ENCODE measurements around the gene USP38. TPM values are rescaled to one million over a fixed set of nuclear protein-coding genes. Genes with fewer than 3 reads are reported as not detected.

USP38 gene
- total and polyA plus RNA-seq, 2 of the 4 experiments (the other 2 are of a cell fraction), result 5.5 to 17.0 TPM

GRCh38 chr4:143135358-143135757 lies 49.4 kb upstream of the USP38 start:
- H3K4me2 ChIP-seq (ENCODE audit: low read depth, low read length), result no peak overlapping the region
- no peak overlapping the region for H4K91ac ChIP-seq (ENCODE audit: insufficient read depth, low read depth, low read length)
- CTCF ChIA-PET, result no interaction called here
- H2BK20ac ChIP-seq (ENCODE audit: low read depth, low read length), result no peak overlapping the region
- in situ Hi-C loops (cut with MboI; ENCODE audit: low sequenced_read_pairs), result no loop called here
- no peak overlapping the region for H2AK5ac ChIP-seq (ENCODE audit: low read depth, low read length)
- H4K8ac ChIP-seq (ENCODE audit: low read depth in 2 of 2, low read length in 2 of 2), result no peak overlapping the region
- H3K79me1 ChIP-seq (ENCODE audit: low read depth in 1 of 2, low read length in 2 of 2), result no peaks in the 10 kb centered on the region
- H4K5ac ChIP-seq (ENCODE audit: low read depth, low read length), result no peak overlapping the region
- dilution Hi-C loops (cut with HindIII; ENCODE audit: low sequenced_read_pairs, unreplicated experiment), result no loop called here
- H3K27me3 ChIP-seq (ENCODE audit: control insufficient read depth, insufficient read depth, low read length), result no peaks in the 10 kb centered on the region
- no peak overlapping the region for H2AK9ac ChIP-seq (replicated peaks; ENCODE audit: low read depth, low read length, poor library complexity)
- H3K14ac ChIP-seq (replicated peaks; ENCODE audit: low read depth, low read length), result no peak overlapping the region
- H3K36me3 ChIP-seq (ENCODE audit: control insufficient read depth, insufficient read depth, low read length), result no peaks in the 10 kb centered on the region
- BruUV-seq (replicated peaks), result no TSS peak
- intact Hi-C loops (cut with micrococcal nuclease), result no loop called here
- H2AFZ ChIP-seq (replicated peaks; ENCODE audit: low read length, poor library complexity), result no peak overlapping the region
- WGBS, 2 experiments (ENCODE audit: extremely low coverage in 2 of 2, insufficient read length in 1 of 2), result 71% methylated on average over 1 of the region's 5 CpGs; no CpG with 5 or more reads in 1 of the 2 experiments
- no peak overlapping the region for H3K4me3 ChIP-seq (ENCODE audit: insufficient read depth, low read depth, low read length)
- ATAC-seq (ENCODE audit: low read depth) (no peak), DNase-seq (no peak)
- H3K56ac ChIP-seq (ENCODE audit: extremely low read depth, insufficient read depth, low read length), result no peak overlapping the region
- H2BK5ac ChIP-seq (ENCODE audit: low read depth, low read length, poor library complexity, severe bottlenecking), result no peak overlapping the region
- H3K18ac ChIP-seq (ENCODE audit: low read depth, low read length), result no peak overlapping the region
- POLR2A ChIA-PET (ENCODE audit: unreplicated experiment), result no interaction called here
- TF ChIP-seq RCOR1 (IDR thresholded peaks at IDR 0.05; ENCODE audit: insufficient replicate concordance, low read length) (no peak), RAD21 (IDR thresholded peaks at IDR 0.05; ENCODE audit: low read length) (no peak), MAZ (IDR thresholded peaks at IDR 0.05; ENCODE audit: borderline replicate concordance, low read depth, low read length) (no peak), POLR2A (IDR thresholded peaks at IDR 0.05; ENCODE audit: low read depth, low read length) (no peak), CHD1 (IDR thresholded peaks at IDR 0.05; ENCODE audit: low read depth, low read length) (no peak), CEBPB (IDR thresholded peaks at IDR 0.05; ENCODE audit: low read depth, low read length) (no peak), MXI1 (IDR thresholded peaks at IDR 0.05; ENCODE audit: borderline replicate concordance, low read depth, low read length) (no peak), CTCF (conservative IDR thresholded peaks at IDR 0.05; ENCODE audit: low read depth, low read length) (no peak), RFX5 (IDR thresholded peaks at IDR 0.05; ENCODE audit: low read depth, low read length) (no peak), MAFK (IDR thresholded peaks at IDR 0.05; ENCODE audit: low read depth, low read length) (no peak), BHLHE40 (IDR thresholded peaks at IDR 0.05; ENCODE audit: low read depth, low read length) (no peak), FOS (IDR thresholded peaks at IDR 0.05; ENCODE audit: low read depth, low read length) (no peak), NFE2L2 (IDR thresholded peaks at IDR 0.05; ENCODE audit: low read depth, low read length) (no peak), SMC3 (IDR thresholded peaks at IDR 0.05; ENCODE audit: low read depth, low read length) (no peak)
- TF ChIP-seq, protein P1, sequence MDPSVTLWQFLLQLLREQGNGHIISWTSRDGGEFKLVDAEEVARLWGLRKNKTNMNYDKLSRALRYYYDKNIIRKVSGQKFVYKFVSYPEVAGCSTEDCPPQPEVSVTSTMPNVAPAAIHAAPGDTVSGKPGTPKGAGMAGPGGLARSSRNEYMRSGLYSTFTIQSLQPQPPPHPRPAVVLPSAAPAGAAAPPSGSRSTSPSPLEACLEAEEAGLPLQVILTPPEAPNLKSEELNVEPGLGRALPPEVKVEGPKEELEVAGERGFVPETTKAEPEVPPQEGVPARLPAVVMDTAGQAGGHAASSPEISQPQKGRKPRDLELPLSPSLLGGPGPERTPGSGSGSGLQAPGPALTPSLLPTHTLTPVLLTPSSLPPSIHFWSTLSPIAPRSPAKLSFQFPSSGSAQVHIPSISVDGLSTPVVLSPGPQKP (IDR thresholded peaks at IDR 0.05; ENCODE audit: borderline replicate concordance, low read depth, low read length), result no peak
- TF ChIP-seq, protein P2, sequence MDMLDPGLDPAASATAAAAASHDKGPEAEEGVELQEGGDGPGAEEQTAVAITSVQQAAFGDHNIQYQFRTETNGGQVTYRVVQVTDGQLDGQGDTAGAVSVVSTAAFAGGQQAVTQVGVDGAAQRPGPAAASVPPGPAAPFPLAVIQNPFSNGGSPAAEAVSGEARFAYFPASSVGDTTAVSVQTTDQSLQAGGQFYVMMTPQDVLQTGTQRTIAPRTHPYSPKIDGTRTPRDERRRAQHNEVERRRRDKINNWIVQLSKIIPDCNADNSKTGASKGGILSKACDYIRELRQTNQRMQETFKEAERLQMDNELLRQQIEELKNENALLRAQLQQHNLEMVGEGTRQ (IDR thresholded peaks at IDR 0.05; ENCODE audit: low read depth, low read length), result no peak
- H3K9ac ChIP-seq (ENCODE audit: low read depth, low read length), result no peak overlapping the region
- H2BK120ac ChIP-seq (ENCODE audit: low read depth, low read length), result no peak overlapping the region
- H2BK15ac ChIP-seq (ENCODE audit: low read depth, low read length), result no peak overlapping the region
- no peaks in the 10 kb centered on the region for H3K9me3 ChIP-seq (ENCODE audit: control insufficient read depth, insufficient read depth, low read length)
- H4K20me1 ChIP-seq (ENCODE audit: insufficient read depth, low read length), result no peaks in the 10 kb centered on the region
- no peak overlapping the region for H3K4ac ChIP-seq (ENCODE audit: low read depth, low read length)
- H3K27ac ChIP-seq (ENCODE audit: insufficient read depth, low read length), result no peak overlapping the region
- H3K23ac ChIP-seq (ENCODE audit: low read depth, low read length), result no peak overlapping the region
- H3K4me1 ChIP-seq (ENCODE audit: control insufficient read depth, insufficient read depth, low read length), result no peaks in the 10 kb centered on the region
- no peaks in the 10 kb centered on the region for H3K9me1 ChIP-seq (ENCODE audit: insufficient read depth, low read length)

Measured in IMR-90 (cell line).